Astrocyte (in vitro differentiated cells and primary cell): ENCODE measurements around the gene PVALB. TPM values are rescaled to one million over a fixed set of nuclear protein-coding genes. Genes with fewer than 3 reads are reported as not detected.
A peak's percentile ranks its signal among the peaks of the same experiment; 100 is the strongest.

Experiments
- DNase-seq: peaks from one replicate; pipeline ENCODE4 v3.0.0-alpha.2; 2010; ENCODE audit warnings: low read depth
- FAIRE-seq: peaks from 2 replicates; lab custom pipeline; 2011; peaks lifted over from hg19 to GRCh38; lab: Jason Lieb, UNC
- H2AFZ ChIP-seq: 2 replicates; pipeline ENCODE4 v1.6.0; 2012; ENCODE audit warnings: low read depth, low read length, inconsistent platforms
- H3K27ac ChIP-seq: 2 replicates; pipeline ENCODE4 v1.5.1; 2011; ENCODE audit warnings: low read depth, low read length, inconsistent platforms
- H3K27me3 ChIP-seq: 2 replicates; pipeline ENCODE4 v1.6.0; 2011; ENCODE audit warnings: low read length, inconsistent platforms; ENCODE audit not compliant: insufficient read depth
- H3K36me3 ChIP-seq: 2 replicates; pipeline ENCODE4 v1.5.1; 2011; ENCODE audit warnings: low read length, inconsistent platforms; ENCODE audit not compliant: insufficient read depth
- H3K4me1 ChIP-seq: 2 replicates; pipeline ENCODE4 v1.5.1; 2011; ENCODE audit warnings: low read length, inconsistent platforms; ENCODE audit not compliant: insufficient read depth
- H3K4me2 ChIP-seq: 2 replicates; pipeline ENCODE4 v1.6.0; 2012; ENCODE audit warnings: low read length, inconsistent platforms
- H3K4me3 ChIP-seq: 2 replicates; pipeline ENCODE4 v1.5.1; 2011; ENCODE audit warnings: low read depth, mild to moderate bottlenecking, low read length, inconsistent platforms; ENCODE audit not compliant: insufficient read depth
- H3K79me2 ChIP-seq: 2 replicates; pipeline ENCODE4 v1.6.0; 2012; ENCODE audit warnings: mild to moderate bottlenecking, low read length, inconsistent platforms; ENCODE audit not compliant: insufficient read depth
- H3K9ac ChIP-seq: 2 replicates; pipeline ENCODE4 v1.6.0; 2012; ENCODE audit warnings: mild to moderate bottlenecking, low read length, inconsistent platforms
- H3K9me3 ChIP-seq: 2 replicates; pipeline ENCODE4 v1.5.1; 2012; ENCODE audit warnings: low read depth, mild to moderate bottlenecking, low read length, inconsistent platforms; ENCODE audit not compliant: insufficient read depth
- H4K20me1 ChIP-seq: 2 replicates; pipeline ENCODE4 v1.6.0; 2012; ENCODE audit warnings: low read length, inconsistent platforms; ENCODE audit not compliant: insufficient read depth
- H3K27ac Mint-ChIP-seq: one replicate; pipeline ENCODE4 v1.8.0; 2021; ENCODE audit warnings: mild to moderate bottlenecking, mixed read lengths; ENCODE audit not compliant: unreplicated experiment
- H3K27me3 Mint-ChIP-seq: one replicate; pipeline ENCODE4 v1.8.0; 2021; ENCODE audit warnings: low read depth, mixed read lengths; ENCODE audit not compliant: unreplicated experiment
- H3K36me3 Mint-ChIP-seq: one replicate; pipeline ENCODE4 v1.8.0; 2021; ENCODE audit warnings: low read depth, mixed read lengths; ENCODE audit not compliant: unreplicated experiment
- H3K4me1 Mint-ChIP-seq: one replicate; pipeline ENCODE4 v1.8.0; 2021; ENCODE audit warnings: low read depth, mixed read lengths; ENCODE audit not compliant: unreplicated experiment
- H3K4me3 Mint-ChIP-seq: one replicate; pipeline ENCODE4 v1.8.0; 2021; ENCODE audit warnings: mild to moderate bottlenecking, moderate library complexity, mixed read lengths; ENCODE audit not compliant: unreplicated experiment
- H3K9me3 Mint-ChIP-seq: one replicate; pipeline ENCODE4 v1.8.0; 2021; ENCODE audit warnings: mild to moderate bottlenecking, mixed read lengths; ENCODE audit not compliant: unreplicated experiment
- EZH2 ChIP-seq: IDR thresholded peaks from 2 replicates; pipeline ENCODE4 v1.6.1; 2012; ENCODE audit warnings: mild to moderate bottlenecking, low read length, inconsistent platforms; ENCODE audit not compliant: insufficient read depth
- total RNA-seq: library from RNA; stranded (reverse); gene quantifications from 2 replicates; pipeline ENCODE4 v1.2.1, GENCODE V29; 2021
- TF ChIP-seq, protein P1 (sequence below): IDR thresholded peaks from 2 replicates; pipeline ENCODE4 v1.5.1; 2011; ENCODE audit warnings: low read depth, mild to moderate bottlenecking, inconsistent platforms, low read length, moderate library complexity; ENCODE audit not compliant: insufficient read depth

Gene PVALB
- total RNA-seq, 1 donor from 2014 or later = not detected

DNA sequence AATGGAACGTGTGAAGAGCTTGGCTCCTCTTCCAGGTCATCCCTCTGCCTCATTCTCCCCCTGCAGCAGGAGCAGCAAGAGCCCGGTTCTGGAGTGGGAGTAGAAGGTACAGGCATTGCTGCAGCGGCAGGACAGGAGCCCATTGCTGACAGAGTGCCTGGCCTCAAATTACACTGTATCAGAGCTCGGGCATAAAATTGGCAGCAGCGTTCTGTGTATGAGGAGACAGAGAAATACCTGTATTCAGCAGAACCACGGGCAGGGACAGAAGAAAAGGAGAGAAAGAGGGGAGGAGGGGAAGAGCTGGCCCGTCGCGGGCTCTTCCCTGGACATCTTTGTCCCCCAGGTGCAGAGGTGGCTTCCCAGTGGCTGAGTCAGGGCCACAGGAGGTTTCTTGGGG, 41.3 kb upstream of the PVALB start:
- Histone ChIP-seq H3K79me2 (no peaks in the 10 kb centered on the region), H3K4me3 (no peak overlapping the region), H3K9me3 (no peaks in the 10 kb centered on the region), H4K20me1 (no peaks in the 10 kb centered on the region), H3K36me3 (no peaks in the 10 kb centered on the region), H3K4me2 (no peak overlapping the region), H3K27ac (no peak overlapping the region), H3K27me3 (peaks cover 10% of the 10 kb centered on the region), H3K9ac (no peak overlapping the region), H3K4me1 (no peaks in the 10 kb centered on the region), H2AFZ (no peak overlapping the region)
- Mint-ChIP-seq H3K4me3 (no peak overlapping the region), H3K9me3 (peaks cover under 1% of the 10 kb centered on the region), H3K27me3 (peaks cover 30% of the 10 kb centered on the region), H3K4me1 (no peaks in the 10 kb centered on the region), H3K36me3 (no peaks in the 10 kb centered on the region), H3K27ac (no peak overlapping the region)
- no peak for DNase-seq
- TF ChIP-seq, protein P1, sequence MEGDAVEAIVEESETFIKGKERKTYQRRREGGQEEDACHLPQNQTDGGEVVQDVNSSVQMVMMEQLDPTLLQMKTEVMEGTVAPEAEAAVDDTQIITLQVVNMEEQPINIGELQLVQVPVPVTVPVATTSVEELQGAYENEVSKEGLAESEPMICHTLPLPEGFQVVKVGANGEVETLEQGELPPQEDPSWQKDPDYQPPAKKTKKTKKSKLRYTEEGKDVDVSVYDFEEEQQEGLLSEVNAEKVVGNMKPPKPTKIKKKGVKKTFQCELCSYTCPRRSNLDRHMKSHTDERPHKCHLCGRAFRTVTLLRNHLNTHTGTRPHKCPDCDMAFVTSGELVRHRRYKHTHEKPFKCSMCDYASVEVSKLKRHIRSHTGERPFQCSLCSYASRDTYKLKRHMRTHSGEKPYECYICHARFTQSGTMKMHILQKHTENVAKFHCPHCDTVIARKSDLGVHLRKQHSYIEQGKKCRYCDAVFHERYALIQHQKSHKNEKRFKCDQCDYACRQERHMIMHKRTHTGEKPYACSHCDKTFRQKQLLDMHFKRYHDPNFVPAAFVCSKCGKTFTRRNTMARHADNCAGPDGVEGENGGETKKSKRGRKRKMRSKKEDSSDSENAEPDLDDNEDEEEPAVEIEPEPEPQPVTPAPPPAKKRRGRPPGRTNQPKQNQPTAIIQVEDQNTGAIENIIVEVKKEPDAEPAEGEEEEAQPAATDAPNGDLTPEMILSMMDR = no peak
- no peak for TF ChIP-seq EZH2
- FAIRE-seq = no peak

DNA sequence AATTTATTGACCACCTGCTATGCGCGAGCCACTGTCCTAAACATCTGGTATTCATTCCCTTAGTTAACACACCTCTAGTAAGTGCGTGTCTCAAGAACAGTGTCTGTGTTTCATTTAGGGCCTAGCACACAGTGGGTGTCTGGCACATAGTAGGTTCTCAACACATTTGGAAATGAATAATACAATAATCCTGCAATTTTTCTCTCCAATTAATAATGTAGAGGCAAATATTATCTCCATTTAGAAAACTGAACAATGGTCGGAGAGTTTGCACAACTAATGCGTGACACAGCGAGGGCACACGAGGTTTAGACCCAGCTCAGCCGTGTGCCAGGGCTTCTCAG, 39.9 kb upstream of the PVALB start:
- no peaks in the 10 kb centered on the region for H3K36me3 Mint-ChIP-seq
- Histone ChIP-seq H3K4me2 (no peak overlapping the region), H3K4me1 (no peaks in the 10 kb centered on the region), H3K36me3 (no peaks in the 10 kb centered on the region), H3K27me3 (peaks cover 10% of the 10 kb centered on the region), H3K27ac (no peak overlapping the region), H3K9me3 (no peaks in the 10 kb centered on the region), H3K9ac (no peak overlapping the region), H4K20me1 (no peaks in the 10 kb centered on the region), H2AFZ (no peak overlapping the region), H3K79me2 (no peaks in the 10 kb centered on the region), H3K4me3 (no peak overlapping the region)
- TF ChIP-seq, protein P1 = no peak
- no peak for TF ChIP-seq EZH2
- H3K27ac Mint-ChIP-seq = no peak overlapping the region
- peaks cover 1% of the 10 kb centered on the region for H3K9me3 Mint-ChIP-seq
- peaks cover 35% of the 10 kb centered on the region for H3K27me3 Mint-ChIP-seq
- H3K4me3 Mint-ChIP-seq = no peak overlapping the region
- no peaks in the 10 kb centered on the region for H3K4me1 Mint-ChIP-seq
- FAIRE-seq (no peak), DNase-seq (no peak)

DNA sequence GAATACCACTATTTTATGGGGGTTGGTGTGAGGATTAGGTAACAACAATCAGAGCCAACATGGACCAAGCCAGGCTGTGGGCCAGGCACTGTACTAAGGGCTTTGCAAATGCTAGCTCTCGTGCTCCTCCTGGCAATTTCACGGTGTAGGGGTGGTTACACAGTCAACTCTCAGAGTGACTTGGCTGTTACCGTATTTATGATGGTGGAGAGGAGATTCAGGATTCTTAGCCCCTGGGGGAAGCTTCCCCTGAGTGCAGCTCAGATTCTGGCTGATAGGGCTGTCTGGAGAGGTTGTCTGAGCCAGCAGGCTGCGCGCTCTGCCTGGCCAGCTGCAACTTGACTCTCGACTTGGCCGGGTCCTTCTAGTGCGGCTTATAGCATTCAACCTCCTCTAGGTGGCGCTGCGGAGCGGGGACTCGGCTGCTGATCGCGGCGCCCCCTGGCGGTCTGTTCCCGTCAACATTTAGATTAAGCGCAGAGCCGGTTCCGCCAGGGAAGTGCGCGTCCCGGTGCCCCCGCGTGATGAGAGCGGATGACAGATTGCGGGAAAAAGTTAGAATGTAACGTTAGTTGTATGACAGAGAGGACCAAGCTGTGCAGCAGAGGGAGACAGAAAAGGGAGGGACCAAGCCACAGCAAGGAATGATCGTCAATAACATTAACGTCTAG, 39.4 kb upstream of the PVALB start:
- Mint-ChIP-seq H3K27me3 (peaks cover 38% of the 10 kb centered on the region), H3K27ac (peak overlapping the region; percentile 28), H3K9me3 (peaks cover 1% of the 10 kb centered on the region), H3K36me3 (no peaks in the 10 kb centered on the region), H3K4me3 (peak overlapping the region; percentile 73), H3K4me1 (no peaks in the 10 kb centered on the region)
- no peaks in the 10 kb centered on the region for H3K4me1 ChIP-seq
- H3K36me3 ChIP-seq = no peaks in the 10 kb centered on the region
- H3K4me2 ChIP-seq = no peak overlapping the region
- H4K20me1 ChIP-seq = no peaks in the 10 kb centered on the region
- H3K4me3 ChIP-seq = no peak overlapping the region
- H2AFZ ChIP-seq = no peak overlapping the region
- H3K27me3 ChIP-seq = peaks cover 10% of the 10 kb centered on the region
- H3K9me3 ChIP-seq = no peaks in the 10 kb centered on the region
- H3K9ac ChIP-seq = no peak overlapping the region
- H3K79me2 ChIP-seq = no peaks in the 10 kb centered on the region
- H3K27ac ChIP-seq = no peak overlapping the region
- peak; percentile 17 for FAIRE-seq
- TF ChIP-seq, protein P1 = peak; percentile 98
- TF ChIP-seq EZH2 = no peak
- peak; percentile 59 for DNase-seq
